Suppressor macrophage (primary cell): ENCODE data around the gene COL6A3.

Source experiments
- DNase-seq, 4 experiments: peaks; one replicate each; pipeline ENCODE4 v3.0.0-alpha.2; 2020 to 2022

Gene COL6A3

GRCh38 chr2:237440819-237441281, 26.9 kb upstream of the COL6A3 start:
- DNase-seq: peak; percentile 38 to 75 (median 54)

GRCh38 chr2:237438080-237438940, 24.3 kb upstream of the COL6A3 start:
- peak in 1 of 4 experiments; percentile 44 for DNase-seq

GRCh38 chr2:237437566-237437965, 23.6 kb upstream of the COL6A3 start:
- no peak for DNase-seq

GRCh38 chr2:237435844-237436587, 22.1 kb upstream of the COL6A3 start:
- peak in 1 of 4 experiments; percentile 36 for DNase-seq

- DNase-seq: peak; percentile 80 to 93 (median 90)
These were observed 20.9 kb upstream of the COL6A3 start for GRCh38 chr2:237434866-237435311.

- peak in 3 of 4 experiments; percentile 37 to 59 (median 48) for DNase-seq
These were observed 20.1 kb upstream of the COL6A3 start for GRCh38 chr2:237433920-237434676.

- DNase-seq: peak; percentile 69 to 86 (median 78)
These were observed 18.6 kb upstream of the COL6A3 start for GRCh38 chr2:237432484-237433092.

GRCh38 chr2:237431837-237432236, 17.9 kb upstream of the COL6A3 start:
- peak in 1 of 4 experiments; percentile 36 for DNase-seq

GRCh38 chr2:237431372-237431771, 17.4 kb upstream of the COL6A3 start:
- peak; percentile 52 to 89 (median 65) for DNase-seq

- DNase-seq: no peak
These were observed 16.9 kb upstream of the COL6A3 start for GRCh38 chr2:237430861-237431260.

- DNase-seq: peak in 2 of 4 experiments; percentile 21 to 36
These were observed 15.8 kb upstream of the COL6A3 start for GRCh38 chr2:237429753-237430152.

- DNase-seq: peak in 2 of 4 experiments; percentile 47 to 50
These were observed 14.0 kb upstream of the COL6A3 start for GRCh38 chr2:237427769-237428506.

GRCh38 chr2:237426517-237426916, 12.6 kb upstream of the COL6A3 start:
- no peak for DNase-seq

GRCh38 chr2:237425320-237425719, 11.4 kb upstream of the COL6A3 start:
- DNase-seq: no peak

GRCh38 chr2:237424544-237424943, 10.6 kb upstream of the COL6A3 start:
- no peak for DNase-seq

GRCh38 chr2:237423891-237424290, 9.9 kb upstream of the COL6A3 start:
- no peak for DNase-seq

- no peak for DNase-seq
These were observed 8.3 kb upstream of the COL6A3 start for GRCh38 chr2:237422309-237422708.

- DNase-seq: peak; percentile 75 to 89 (median 81)
These were observed 7.7 kb upstream of the COL6A3 start for GRCh38 chr2:237421542-237422116.

GRCh38 chr2:237418300-237418699, 4.3 kb upstream of the COL6A3 start:
- DNase-seq: peak in 1 of 4 experiments; percentile 4

- no peak for DNase-seq
These were observed 782 bp downstream of the COL6A3 start for GRCh38 chr2:237412988-237413776.
